HFF-Myc (cell line): ENCODE measurements around the gene HYLS1.

ENCODE experiments used
- DNase-seq: peaks from one replicate; pipeline ENCODE4 v3.0.0-alpha.2; 2011; ENCODE audit warnings: low read depth; ENCODE audit errors: extremely low read depth
- H3K4me3 ChIP-seq: replicated peaks from 2 replicates; pipeline ENCODE4 v1.5.1; 2011; ENCODE audit warnings: low read depth, mild to moderate bottlenecking, control low read depth, low read length
- CTCF ChIP-seq: IDR thresholded peaks from 2 replicates; pipeline ENCODE4 v1.5.1; 2012; ENCODE audit warnings: mild to moderate bottlenecking, low read depth, low read length, control low read depth; ENCODE audit errors: missing control alignments

Gene HYLS1

GRCh38 chr11:125925804-125926203 is 38.3 kb downstream of the HYLS1 start:
- no peak for DNase-seq
- no peak overlapping the region for H3K4me3 ChIP-seq
- TF ChIP-seq CTCF, result no peak

DNA sequence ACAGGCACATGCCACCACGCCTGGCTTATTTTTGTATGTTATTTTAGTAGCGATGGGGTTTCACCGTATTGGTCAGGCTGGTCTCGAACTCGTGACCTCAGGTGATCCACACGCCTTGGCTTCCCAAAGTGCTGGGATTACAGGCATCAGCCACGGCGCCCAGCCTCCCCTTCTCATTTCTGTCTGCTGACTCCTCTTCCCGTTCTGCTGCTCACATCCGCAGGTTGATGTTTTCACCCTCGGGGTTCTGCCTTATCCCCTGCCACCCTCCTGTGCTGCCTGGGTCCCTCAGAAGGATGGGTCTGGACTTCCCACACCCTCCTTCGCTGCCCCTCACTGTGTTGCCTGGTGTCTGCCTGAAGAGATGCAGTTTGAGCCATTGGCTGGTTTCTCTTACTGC is 39.2 kb downstream of the HYLS1 start:
- no peak for TF ChIP-seq CTCF
- H3K4me3 ChIP-seq, result no peak overlapping the region
- DNase-seq, result no peak

DNA sequence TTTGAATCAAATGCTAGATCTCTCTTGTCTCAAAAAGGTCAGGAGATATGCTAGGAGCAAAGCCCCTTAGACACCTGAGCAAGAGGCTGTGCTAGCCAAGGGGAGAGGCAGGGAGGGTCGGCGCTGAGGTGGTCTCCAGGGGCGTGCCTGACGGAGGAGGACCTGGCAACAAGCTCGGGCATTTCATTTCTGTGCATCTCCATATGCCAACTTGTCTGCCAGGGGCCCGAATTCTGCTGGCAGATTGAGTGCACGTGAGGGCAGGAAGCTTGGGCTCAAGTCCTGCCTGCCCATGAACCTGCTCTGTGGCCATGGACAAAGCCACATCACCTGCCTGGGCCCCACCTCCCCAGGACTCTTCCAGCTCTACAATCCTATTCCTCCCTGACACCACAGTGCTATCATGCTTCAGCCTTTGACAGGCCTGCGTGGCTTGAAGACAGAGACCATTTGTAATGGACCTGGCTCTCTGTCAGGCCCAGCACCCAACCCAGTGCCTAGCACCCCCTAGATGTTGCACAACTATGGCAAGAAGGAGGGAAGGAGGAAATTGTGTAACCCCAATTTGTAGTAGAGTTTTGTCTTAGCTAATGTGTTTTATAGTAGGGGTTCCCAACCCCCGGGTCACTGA is 42.1 kb downstream of the HYLS1 start:
- no peak overlapping the region for H3K4me3 ChIP-seq
- no peak for TF ChIP-seq CTCF

GRCh38 chr11:125930076-125930450 is 42.6 kb downstream of the HYLS1 start:
- H3K4me3 ChIP-seq, result no peak overlapping the region
- no peak for TF ChIP-seq CTCF
- no peak for DNase-seq

More for the DNA sequence above, 42.1 kb downstream of the HYLS1 start:
- DNase-seq, result no peak

- no peak overlapping the region for H3K4me3 ChIP-seq
- DNase-seq, result no peak
- TF ChIP-seq CTCF, result no peak
Observed at GRCh38 chr11:125931116-125931515, 43.6 kb downstream of the HYLS1 start.

DNA sequence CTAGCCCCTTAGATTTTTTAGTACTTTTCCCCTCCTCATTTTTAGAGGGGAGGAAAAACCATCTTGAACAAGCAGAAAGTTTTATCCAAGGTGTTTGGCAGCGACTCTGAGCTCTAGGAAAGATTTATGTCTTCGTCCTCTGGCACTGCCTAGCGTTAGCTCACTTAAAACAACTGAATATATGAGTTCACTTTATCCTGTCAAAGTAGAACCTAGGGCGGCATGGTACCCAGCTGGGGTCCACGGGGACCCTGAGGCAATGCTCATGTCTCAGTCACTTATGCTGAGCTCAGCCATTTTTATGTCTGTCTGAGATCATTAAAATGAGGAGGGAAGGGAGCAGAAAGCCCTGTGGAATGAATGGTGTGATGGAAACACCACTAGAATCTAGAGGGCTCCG is 44.2 kb downstream of the HYLS1 start:
- no peak overlapping the region for H3K4me3 ChIP-seq
- no peak for DNase-seq
- no peak for TF ChIP-seq CTCF

- H3K4me3 ChIP-seq, result no peak overlapping the region
- no peak for TF ChIP-seq CTCF
- no peak for DNase-seq
Observed at GRCh38 chr11:125932301-125932700, 44.8 kb downstream of the HYLS1 start.
